A673 (cell line): ENCODE results near the gene PTPRR.

Experiments used
- CTCF ChIP-seq: fragments of 300-800, 200-600 bp; sonication (generic); conservative IDR thresholded peaks from 2 replicates; pipeline ENCODE4 v1.5.1; 2017; ENCODE audit warnings: low read depth, mild to moderate bottlenecking, antibody characterized with exemption, low read length, moderate library complexity, mixed read lengths
- EZH2 ChIP-seq: fragments of 200-600 bp; sonication (generic); IDR thresholded peaks from 2 replicates; pipeline ENCODE4 v1.6.1; 2017; ENCODE audit warnings: borderline replicate concordance, low read depth, mild to moderate bottlenecking, mixed read lengths, antibody characterized with exemption, low read length; ENCODE audit not compliant: poor library complexity, severe bottlenecking

GRCh38 chr12:70919597-70920035, 922 bp downstream of the PTPRR start:
- TF ChIP-seq CTCF (no peak), EZH2 (no peak)
